ENCODE measurements around the gene STARD13. TPM values are rescaled to one million over a fixed set of nuclear protein-coding genes. Genes with fewer than 3 reads are reported as not detected.

STARD13 gene
- total and polyA plus RNA-seq, 2 donors (not counting 1 experiment from before 2014, with no cell fraction given): 0.06 to 0.22 TPM

- no peak overlapping the region for H3K4me2 ChIP-seq (replicated peaks; ENCODE audit: low read depth, low read length, poor library complexity, severe bottlenecking)
- ATAC-seq (ENCODE audit: low read depth) (no peak), DNase-seq (no peak)
- no peak overlapping the region for H2AFZ ChIP-seq (ENCODE audit: insufficient read depth, low read depth, low read length, poor library complexity, severe bottlenecking)
- WGBS (ENCODE audit: insufficient coverage): 97% methylated on average over 4 of the region's 8 CpGs
- Mint-ChIP-seq H3K27me3 (no peaks in the 10 kb centered on the region), H3K4me1 (no peaks in the 10 kb centered on the region), H3K9me3 (ENCODE audit: insufficient read depth) (peaks cover 5% of the 10 kb centered on the region), H3K4me3 (no peak overlapping the region), H3K27ac (no peak overlapping the region)
- no peak overlapping the region for H3K4me3 ChIP-seq (ENCODE audit: control extremely low read depth in 1 of 5, extremely low read depth in 1 of 5, insufficient read depth in 1 of 5, low read depth in 2 of 5, low read length in 4 of 5)
- H4K20me1 ChIP-seq (ENCODE audit: control insufficient read depth, insufficient read depth, low read length, poor library complexity, severe bottlenecking): no peaks in the 10 kb centered on the region
- no peaks in the 10 kb centered on the region for H3K4me1 ChIP-seq (ENCODE audit: control insufficient read depth in 2 of 2, insufficient read depth in 2 of 2, low read length in 2 of 2)
- no peak for TF ChIP-seq CTCF (IDR thresholded peaks at IDR 0.05)
- TF ChIP-seq EZH2 (IDR thresholded peaks at IDR 0.05; ENCODE audit: borderline replicate concordance, insufficient read depth, low read depth, low read length, poor library complexity, severe bottlenecking): no peak
- intact Hi-C loops (cut with micrococcal nuclease): no loop called here
- POLR2A ChIA-PET: no interaction called here
- H3K36me3 ChIP-seq (replicated peaks in 1 of 2; ENCODE audit: control extremely low read depth in 1 of 2, control insufficient read depth in 1 of 2, extremely low read depth in 1 of 2, insufficient read depth in 2 of 2, low read length in 1 of 2): no peaks in the 10 kb centered on the region
- no peak overlapping the region for H3K9ac ChIP-seq (ENCODE audit: low read length)
- peaks cover 0 to 5% (median 0%) of the 10 kb centered on the region in 3 donors for H3K9me3 ChIP-seq (ENCODE audit: control extremely low read depth in 1 of 3, control insufficient read depth in 2 of 3, insufficient read depth in 1 of 3, low read length in 2 of 3)
- no peak overlapping the region for H3K27ac ChIP-seq (ENCODE audit: low read length in 2 of 2)
- CTCF ChIA-PET: no interaction called here
- H3K27me3 ChIP-seq (replicated peaks in 1 of 4; ENCODE audit: control extremely low read depth in 1 of 4, control insufficient read depth in 3 of 4, insufficient read depth in 4 of 4, low read length in 3 of 4): peaks cover 0 to 4% (median 0%) of the 10 kb centered on the region in 4 experiments
- no peaks in the 10 kb centered on the region for H3K79me2 ChIP-seq (ENCODE audit: control insufficient read depth, insufficient read depth, low read length)
Measured at GRCh38 chr13:33158816-33159215, 126.7 kb downstream of the STARD13 start.

- no peak for TF ChIP-seq EZH2 (IDR thresholded peaks at IDR 0.05; ENCODE audit: borderline replicate concordance, insufficient read depth, low read depth, low read length, poor library complexity, severe bottlenecking)
- TF ChIP-seq CTCF (IDR thresholded peaks at IDR 0.05): no peak
- intact Hi-C loops (cut with micrococcal nuclease): no loop called here
- ChIA-PET CTCF (no interaction called here), POLR2A (no interaction called here)
- H2AFZ ChIP-seq (ENCODE audit: insufficient read depth, low read depth, low read length, poor library complexity, severe bottlenecking): no peak overlapping the region
- ATAC-seq (ENCODE audit: low read depth) (no peak), DNase-seq (no peak)
- peaks cover 0 to 4% (median 0%) of the 10 kb centered on the region in 3 donors for H3K9me3 ChIP-seq (ENCODE audit: control extremely low read depth in 1 of 3, control insufficient read depth in 2 of 3, insufficient read depth in 1 of 3, low read length in 2 of 3)
- H3K4me1 ChIP-seq (ENCODE audit: control insufficient read depth in 2 of 2, insufficient read depth in 2 of 2, low read length in 2 of 2): no peaks in the 10 kb centered on the region
- no peak overlapping the region for H3K4me3 ChIP-seq (ENCODE audit: control extremely low read depth in 1 of 5, extremely low read depth in 1 of 5, insufficient read depth in 1 of 5, low read depth in 2 of 5, low read length in 4 of 5)
- no peak overlapping the region for H3K9ac ChIP-seq (ENCODE audit: low read length)
- H3K4me2 ChIP-seq (replicated peaks; ENCODE audit: low read depth, low read length, poor library complexity, severe bottlenecking): no peak overlapping the region
- peaks cover 0 to 4% (median 0%) of the 10 kb centered on the region in 4 experiments for H3K27me3 ChIP-seq (replicated peaks in 1 of 4; ENCODE audit: control extremely low read depth in 1 of 4, control insufficient read depth in 3 of 4, insufficient read depth in 4 of 4, low read length in 3 of 4)
- H3K36me3 ChIP-seq (replicated peaks in 1 of 2; ENCODE audit: control extremely low read depth in 1 of 2, control insufficient read depth in 1 of 2, extremely low read depth in 1 of 2, insufficient read depth in 2 of 2, low read length in 1 of 2): no peaks in the 10 kb centered on the region
- Mint-ChIP-seq H3K27me3 (no peaks in the 10 kb centered on the region), H3K4me3 (no peak overlapping the region), H3K9me3 (ENCODE audit: insufficient read depth) (peaks cover 5% of the 10 kb centered on the region), H3K27ac (no peak overlapping the region), H3K4me1 (no peaks in the 10 kb centered on the region)
- no peaks in the 10 kb centered on the region for H4K20me1 ChIP-seq (ENCODE audit: control insufficient read depth, insufficient read depth, low read length, poor library complexity, severe bottlenecking)
- no peaks in the 10 kb centered on the region for H3K79me2 ChIP-seq (ENCODE audit: control insufficient read depth, insufficient read depth, low read length)
- 100% methylated on average over 1 of the region's 3 CpGs for WGBS (ENCODE audit: insufficient coverage)
- H3K27ac ChIP-seq (ENCODE audit: low read length in 2 of 2): no peak overlapping the region
Measured at GRCh38 chr13:33158271-33158670, 127.3 kb downstream of the STARD13 start.

All from B cell (primary cell).